ENCODE data around the gene ATP6V1B1.
A peak's percentile ranks its signal among the peaks of the same experiment; 100 is the strongest.

Gene ATP6V1B1

DNA sequence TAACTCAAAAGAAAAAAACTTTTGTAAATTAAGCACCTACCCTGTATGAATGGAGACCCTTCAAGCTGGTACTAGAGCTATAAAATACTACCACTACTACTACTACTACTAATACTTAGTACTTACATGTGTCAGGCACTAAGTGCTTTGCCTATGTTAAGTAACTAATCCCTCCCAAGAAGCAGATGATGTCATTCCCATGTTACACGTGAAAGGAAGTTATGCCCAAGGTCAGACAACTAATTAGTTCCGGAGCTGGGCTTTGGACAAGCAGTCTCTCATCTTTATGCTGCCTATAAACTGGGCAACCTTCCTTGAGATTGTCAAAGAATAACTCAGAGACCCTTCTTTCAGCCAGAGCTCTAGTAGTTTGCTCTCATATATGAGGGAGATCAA, 13.9 kb upstream of the ATP6V1B1 start:
- no peak for DNase-seq (ENCODE audit: low read depth, low spot score)
- Histone ChIP-seq H3K4me3 (ENCODE audit: insufficient read length, low read depth) (no peak overlapping the region), H3K9ac (ENCODE audit: insufficient read length, low read depth) (peak overlapping the region; percentile 23), H3K4me1 (ENCODE audit: insufficient read depth, insufficient read length) (peaks cover 6% of the 10 kb centered on the region), H3K9me3 (ENCODE audit: insufficient read depth, low read length) (0 out of 2 replicates have a peak, but pooled peaks cover 8% of the 10 kb centered on the region), H3K27me3 (ENCODE audit: insufficient read depth, insufficient read length) (no peaks in the 10 kb centered on the region), H3K36me3 (ENCODE audit: insufficient read depth, insufficient read length, low read length) (no peaks in the 10 kb centered on the region)
- no peak for TF ChIP-seq YY1 (IDR thresholded peaks at IDR 0.05; ENCODE audit: insufficient read depth, insufficient read length)
- TF ChIP-seq SUZ12 (IDR thresholded peaks at IDR 0.05; ENCODE audit: extremely low read depth, insufficient read depth, insufficient read length) = no peak
- no peak for TF ChIP-seq ZNF274 (IDR thresholded peaks at IDR 0.05; ENCODE audit: low read depth, low read length)

DNA sequence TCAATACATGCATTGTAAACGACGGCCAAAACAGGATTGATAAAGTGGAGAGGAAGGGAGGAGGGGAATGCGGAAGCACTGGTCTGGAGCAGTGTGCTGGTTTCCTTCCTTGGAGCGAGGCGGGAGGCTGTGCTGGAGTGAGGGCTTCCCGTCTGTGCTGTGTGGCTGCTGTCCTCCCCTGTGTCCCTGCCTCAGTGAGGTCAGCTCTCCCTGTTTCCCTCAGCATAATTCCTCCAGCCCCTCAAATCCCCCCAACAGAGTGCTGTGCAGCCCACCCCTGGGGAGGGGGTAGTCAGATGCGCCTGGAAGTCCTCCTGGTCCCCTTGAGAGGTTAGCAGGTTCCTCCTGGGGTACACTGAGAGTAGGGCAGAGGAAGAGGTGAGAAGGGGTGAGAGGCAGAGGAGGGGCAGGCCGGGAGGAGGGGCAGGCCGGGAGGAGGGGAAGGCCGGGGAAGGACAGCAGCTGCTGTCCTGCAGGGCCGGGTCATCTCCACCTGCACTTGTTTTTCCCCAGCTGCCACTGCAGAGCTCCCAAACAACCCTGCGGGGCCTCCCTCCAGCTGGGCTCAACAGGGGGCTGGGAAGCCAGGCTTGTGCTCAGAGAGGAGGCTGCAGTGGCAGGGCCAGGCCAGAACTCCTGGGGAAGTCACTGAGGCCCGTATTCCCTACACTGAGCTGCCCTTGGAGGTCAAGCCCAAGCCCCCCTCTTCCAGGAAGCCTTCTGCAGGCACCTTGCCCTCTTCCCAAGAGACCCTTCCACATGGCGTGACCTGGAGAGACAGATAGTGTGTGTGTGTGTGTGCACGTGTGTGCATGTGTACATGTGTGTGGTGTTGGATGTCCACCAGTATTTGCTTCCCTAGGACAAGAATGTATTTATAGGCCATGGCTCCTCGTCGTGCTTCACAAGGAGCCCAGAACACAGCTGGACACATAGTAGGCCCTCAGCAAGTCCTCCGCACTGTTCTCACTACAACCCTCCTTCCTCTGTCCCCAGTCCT, 13.2 kb upstream of the ATP6V1B1 start:
- TF ChIP-seq YY1 (IDR thresholded peaks at IDR 0.05; ENCODE audit: insufficient read depth, insufficient read length) (no peak), ZNF274 (IDR thresholded peaks at IDR 0.05; ENCODE audit: low read depth, low read length) (no peak), SUZ12 (IDR thresholded peaks at IDR 0.05; ENCODE audit: extremely low read depth, insufficient read depth, insufficient read length) (no peak)
- no peaks in the 10 kb centered on the region for H3K36me3 ChIP-seq (ENCODE audit: insufficient read depth, insufficient read length, low read length)
- peak overlapping the region; percentile 23 for H3K9ac ChIP-seq (ENCODE audit: insufficient read length, low read depth)
- peaks cover 6% of the 10 kb centered on the region for H3K4me1 ChIP-seq (ENCODE audit: insufficient read depth, insufficient read length)
- no peak overlapping the region for H3K4me3 ChIP-seq (ENCODE audit: insufficient read length, low read depth)
- no peak for DNase-seq (ENCODE audit: low read depth, low spot score)
- H3K27me3 ChIP-seq (ENCODE audit: insufficient read depth, insufficient read length) = no peaks in the 10 kb centered on the region
- 0 out of 2 replicates have a peak, but pooled peaks cover 6% of the 10 kb centered on the region for H3K9me3 ChIP-seq (ENCODE audit: insufficient read depth, low read length)

DNA sequence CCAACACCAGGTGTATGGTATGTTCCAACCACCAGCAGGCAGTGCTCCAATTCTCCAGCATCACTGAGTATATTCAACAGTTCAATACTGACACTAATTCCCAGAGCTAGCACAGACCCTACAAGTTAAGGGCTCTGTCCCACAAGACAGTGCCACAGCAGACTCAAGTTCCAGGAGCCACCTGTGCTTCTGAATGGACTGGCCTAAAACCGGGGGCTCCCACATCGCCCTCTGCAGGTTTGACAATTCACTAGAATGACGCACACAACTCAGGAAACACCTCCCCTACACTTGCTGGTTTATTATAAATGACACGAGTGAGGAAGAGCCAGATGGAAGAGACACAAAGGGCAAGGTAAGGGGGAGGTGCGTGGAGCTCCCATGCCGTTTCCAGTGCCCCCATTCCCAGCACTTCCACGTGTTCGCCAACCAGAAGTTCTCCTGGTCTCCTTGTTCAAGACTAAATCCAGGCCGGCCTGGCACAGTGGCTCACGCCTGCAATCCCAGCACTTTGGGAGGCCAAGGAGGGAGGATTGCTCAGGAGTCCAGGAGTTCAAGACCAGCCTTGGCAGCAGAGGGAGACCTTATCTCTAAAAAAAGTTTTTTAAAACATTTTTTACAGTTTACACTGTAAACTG, 12.2 kb upstream of the ATP6V1B1 start:
- DNase-seq (ENCODE audit: low read depth, low spot score) = no peak
- no peaks in the 10 kb centered on the region for H3K36me3 ChIP-seq (ENCODE audit: insufficient read depth, insufficient read length, low read length)
- H3K9ac ChIP-seq (ENCODE audit: insufficient read length, low read depth) = no peak overlapping the region
- H3K4me3 ChIP-seq (ENCODE audit: insufficient read length, low read depth) = no peak overlapping the region
- no peaks in the 10 kb centered on the region for H3K27me3 ChIP-seq (ENCODE audit: insufficient read depth, insufficient read length)
- no peaks in the 10 kb centered on the region for H3K9me3 ChIP-seq (ENCODE audit: insufficient read depth, low read length)
- TF ChIP-seq SUZ12 (IDR thresholded peaks at IDR 0.05; ENCODE audit: extremely low read depth, insufficient read depth, insufficient read length) = no peak
- TF ChIP-seq YY1 (IDR thresholded peaks at IDR 0.05; ENCODE audit: insufficient read depth, insufficient read length) = no peak
- TF ChIP-seq ZNF274 (IDR thresholded peaks at IDR 0.05; ENCODE audit: low read depth, low read length) = no peak
- peaks cover 6% of the 10 kb centered on the region for H3K4me1 ChIP-seq (ENCODE audit: insufficient read depth, insufficient read length)

DNA sequence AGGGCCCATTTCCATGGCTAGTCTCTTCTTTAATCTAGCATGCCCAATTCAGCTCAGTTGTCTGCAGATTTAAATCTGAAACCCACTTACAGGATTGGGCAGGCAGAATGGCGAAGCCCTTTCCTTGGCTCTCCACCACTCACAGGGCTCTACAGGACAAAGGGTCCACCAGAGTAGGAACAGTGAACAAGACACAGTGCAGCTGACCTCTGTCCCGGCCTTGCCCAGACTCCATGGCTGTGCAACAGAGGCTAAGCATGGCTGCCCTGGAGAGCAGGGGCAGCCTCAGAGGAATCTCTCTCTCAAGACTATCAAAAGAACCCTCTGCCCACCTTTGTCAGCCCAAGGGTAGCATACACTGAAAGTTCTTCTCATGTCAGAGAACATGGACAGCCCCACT, 9.7 kb upstream of the ATP6V1B1 start:
- TF ChIP-seq SUZ12 (IDR thresholded peaks at IDR 0.05; ENCODE audit: extremely low read depth, insufficient read depth, insufficient read length) = no peak
- no peak for TF ChIP-seq YY1 (IDR thresholded peaks at IDR 0.05; ENCODE audit: insufficient read depth, insufficient read length)
- no peak for TF ChIP-seq ZNF274 (IDR thresholded peaks at IDR 0.05; ENCODE audit: low read depth, low read length)
- Histone ChIP-seq H3K9ac (ENCODE audit: insufficient read length, low read depth) (no peak overlapping the region), H3K4me3 (ENCODE audit: insufficient read length, low read depth) (no peak overlapping the region), H3K9me3 (ENCODE audit: insufficient read depth, low read length) (no peaks in the 10 kb centered on the region), H3K4me1 (ENCODE audit: insufficient read depth, insufficient read length) (peaks cover 3% of the 10 kb centered on the region), H3K27me3 (ENCODE audit: insufficient read depth, insufficient read length) (peaks cover 3% of the 10 kb centered on the region), H3K36me3 (ENCODE audit: insufficient read depth, insufficient read length, low read length) (no peaks in the 10 kb centered on the region)
- no peak for DNase-seq (ENCODE audit: low read depth, low spot score)

DNA sequence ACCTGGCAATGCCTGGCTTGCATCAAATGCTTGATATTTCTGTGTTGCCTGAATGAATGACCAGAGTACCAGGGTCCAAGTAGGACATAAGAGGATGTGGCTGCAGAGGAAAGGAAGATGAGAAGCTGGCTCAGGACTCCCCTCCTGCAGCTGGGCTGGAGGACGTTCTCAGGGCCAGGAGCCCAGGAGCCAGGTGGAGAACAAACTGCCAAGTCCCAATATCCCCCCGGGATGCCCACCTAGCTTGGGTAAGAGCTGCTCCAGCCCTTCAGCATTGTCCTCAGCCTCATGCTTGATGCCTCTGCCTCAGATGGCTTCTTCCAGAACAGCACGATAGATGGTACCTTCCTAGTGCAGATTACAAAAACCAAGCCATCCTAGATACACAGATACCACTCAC, 8.6 kb upstream of the ATP6V1B1 start:
- no peak for DNase-seq (ENCODE audit: low read depth, low spot score)
- no peak for TF ChIP-seq YY1 (IDR thresholded peaks at IDR 0.05; ENCODE audit: insufficient read depth, insufficient read length)

DNA sequence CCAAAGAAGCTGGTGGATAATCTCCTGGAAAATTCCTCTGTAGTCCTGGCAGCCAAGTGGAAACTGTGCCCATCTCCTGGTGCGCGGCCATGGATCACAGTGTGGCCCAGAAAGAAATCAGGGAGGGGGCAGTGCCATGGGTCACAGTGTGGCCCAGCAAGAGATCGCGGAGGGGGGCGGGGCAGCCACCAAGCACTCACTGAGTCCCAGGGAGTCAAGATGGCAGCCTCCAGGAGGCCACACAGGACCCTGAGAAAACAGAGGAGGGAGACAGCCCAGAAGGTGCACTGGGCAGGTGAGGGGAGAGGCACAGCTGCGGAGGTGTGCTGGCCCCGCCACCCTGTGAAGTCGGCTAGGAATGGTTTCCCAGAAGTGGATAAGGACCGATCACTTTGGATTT, 8.1 kb upstream of the ATP6V1B1 start:
- no peaks in the 10 kb centered on the region for H3K4me1 ChIP-seq (ENCODE audit: insufficient read depth, insufficient read length)
- TF ChIP-seq SUZ12 (IDR thresholded peaks at IDR 0.05; ENCODE audit: extremely low read depth, insufficient read depth, insufficient read length) (no peak), YY1 (IDR thresholded peaks at IDR 0.05; ENCODE audit: insufficient read depth, insufficient read length) (no peak)
- peaks cover 3% of the 10 kb centered on the region for H3K27me3 ChIP-seq (ENCODE audit: insufficient read depth, insufficient read length)
- H3K9ac ChIP-seq (ENCODE audit: insufficient read length, low read depth) = no peak overlapping the region
- H3K36me3 ChIP-seq (ENCODE audit: insufficient read depth, insufficient read length, low read length) = no peaks in the 10 kb centered on the region
- H3K4me3 ChIP-seq (ENCODE audit: insufficient read length, low read depth) = no peak overlapping the region
- H3K9me3 ChIP-seq (ENCODE audit: insufficient read depth, low read length) = no peaks in the 10 kb centered on the region
- DNase-seq (ENCODE audit: low read depth, low spot score) = no peak

More for the DNA sequence above, 8.6 kb upstream of the ATP6V1B1 start:
- Histone ChIP-seq H3K9me3 (ENCODE audit: insufficient read depth, low read length) (no peaks in the 10 kb centered on the region), H3K27me3 (ENCODE audit: insufficient read depth, insufficient read length) (peaks cover 3% of the 10 kb centered on the region), H3K4me3 (ENCODE audit: insufficient read length, low read depth) (no peak overlapping the region), H3K36me3 (ENCODE audit: insufficient read depth, insufficient read length, low read length) (no peaks in the 10 kb centered on the region), H3K4me1 (ENCODE audit: insufficient read depth, insufficient read length) (peaks cover 3% of the 10 kb centered on the region), H3K9ac (ENCODE audit: insufficient read length, low read depth) (no peak overlapping the region)

DNA sequence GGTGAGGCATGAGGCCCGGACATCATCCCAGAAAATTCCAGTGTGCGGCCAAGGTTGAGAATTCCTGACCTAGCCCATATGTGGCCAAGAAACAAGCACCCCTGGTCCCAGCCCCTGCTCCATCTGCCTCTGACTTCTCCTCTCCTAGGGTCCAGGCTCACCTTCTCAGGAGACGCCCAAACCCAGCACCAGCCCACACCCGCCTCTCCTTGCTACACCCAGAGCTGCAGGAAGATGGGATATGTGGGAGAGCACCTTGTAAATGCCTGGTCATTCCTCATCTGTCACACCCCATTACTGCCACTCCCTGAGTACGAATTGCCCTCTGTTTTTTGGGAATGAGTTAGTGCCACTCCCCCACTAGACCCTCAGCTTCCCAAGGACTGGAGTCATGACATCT, 7.3 kb upstream of the ATP6V1B1 start:
- Histone ChIP-seq H3K36me3 (ENCODE audit: insufficient read depth, insufficient read length, low read length) (no peaks in the 10 kb centered on the region), H3K9ac (ENCODE audit: insufficient read length, low read depth) (no peak overlapping the region), H3K4me3 (ENCODE audit: insufficient read length, low read depth) (no peak overlapping the region), H3K27me3 (ENCODE audit: insufficient read depth, insufficient read length) (peaks cover 3% of the 10 kb centered on the region), H3K4me1 (ENCODE audit: insufficient read depth, insufficient read length) (no peaks in the 10 kb centered on the region), H3K9me3 (ENCODE audit: insufficient read depth, low read length) (no peaks in the 10 kb centered on the region)
- TF ChIP-seq SUZ12 (IDR thresholded peaks at IDR 0.05; ENCODE audit: extremely low read depth, insufficient read depth, insufficient read length) (no peak), ZNF274 (IDR thresholded peaks at IDR 0.05; ENCODE audit: low read depth, low read length) (no peak), YY1 (IDR thresholded peaks at IDR 0.05; ENCODE audit: insufficient read depth, insufficient read length) (no peak)
- no peak for DNase-seq (ENCODE audit: low read depth, low spot score)
